HepG2 (cell line): ENCODE measurements around the gene PSKH1. TPM values are rescaled to one million over a fixed set of nuclear protein-coding genes. Genes with fewer than 3 reads are reported as not detected.

ENCODE experiments used
- DRAP1 ChIP-seq: IDR thresholded peaks from 2 replicates; pipeline ENCODE4 v1.6.1; 2016; ENCODE audit warnings: missing genetic modification reagents, missing compliant biosample characterization
- PAXIP1 ChIP-seq: sonication (generic); formaldehyde crosslinking; conservative IDR thresholded peaks from 2 replicates; pipeline ENCODE4 v1.4.0; 2020; ENCODE audit warnings: mild to moderate bottlenecking, missing genetic modification reagents, moderate library complexity
- XRCC5 ChIP-seq: fragments of 200-400 bp; formaldehyde crosslinking; optimal IDR thresholded peaks from 2 replicates; pipeline ENCODE3; 2017; ENCODE audit warnings: mild to moderate bottlenecking, low read length
- ZC3H13 ChIP-seq: sonication (generic); formaldehyde crosslinking; IDR thresholded peaks from 2 replicates; pipeline ENCODE4 v1.8.1; 2023; ENCODE audit warnings: mild to moderate bottlenecking, missing genetic modification reagents, moderate library complexity
- ZNF691 ChIP-seq: sonication (generic); formaldehyde crosslinking; IDR thresholded peaks from 2 replicates; pipeline ENCODE4 v1.4.0; 2020; ENCODE audit warnings: missing genetic modification reagents, low read depth, mild to moderate bottlenecking, borderline replicate concordance
- polyA plus RNA-seq, 8 experiments: library from polyadenylated mRNA; depleted of rRNA in 3 of 8; stranded (reverse) in 7 of 8; unstranded in 1 of 8; fragments of >200 nt; fragmentation: Illumina TruSeq in 4 of 8; extraction: Trizol in 4 of 8; gene quantifications; 2 replicates each; pipeline versions ENCODE4 v1.2.1 to v1.2.3, GENCODE V29; 2011 to 2016; ENCODE audit warnings: low read depth in 4 of 8, missing spikeins in 1 of 8, mixed read lengths in 1 of 8; ENCODE audit not compliant: insufficient read depth in 1 of 8
- total RNA-seq, 5 experiments: library from RNA; depleted of rRNA; stranded (reverse); fragments of >200 nt; fragmentation: Illumina TruSeq; extraction: Trizol; gene quantifications; 2 replicates each; pipeline ENCODE4 v1.2.3, GENCODE V29; 2016; ENCODE audit warnings: low read depth in 1 of 5
- TF ChIP-seq, protein P1 (sequence below): sonication (generic); IDR thresholded peaks from 2 replicates; pipeline ENCODE4 v1.6.1; 2016; ENCODE audit warnings: low read depth, borderline replicate concordance
- TF ChIP-seq, protein P2 (sequence below): sonication (generic); formaldehyde crosslinking; IDR thresholded peaks from 2 replicates; pipeline ENCODE4 v1.5.1; 2020; ENCODE audit warnings: missing genetic modification reagents, mild to moderate bottlenecking, borderline replicate concordance
- TF ChIP-seq, protein P3 (sequence below): sonication (generic); formaldehyde crosslinking; IDR thresholded peaks from 2 replicates; pipeline ENCODE4 v1.5.0; 2020; ENCODE audit warnings: missing genetic modification reagents
- TF ChIP-seq, protein P4 (sequence below): sonication (generic); formaldehyde crosslinking; IDR thresholded peaks from 2 replicates; pipeline ENCODE4 v1.8.0; 2022; ENCODE audit warnings: mild to moderate bottlenecking, missing genetic modification reagents, moderate library complexity

The PSKH1 gene
- total and polyA plus RNA-seq, 2 of the 13 experiments (the other 11 are each of a cell fraction or from before 2014, with no cell fraction given), result 8.4 to 19.1 TPM

GRCh38 chr16:67844497-67844896 is 48.6 kb upstream of the PSKH1 start (continued):
- TF ChIP-seq, protein P1, sequence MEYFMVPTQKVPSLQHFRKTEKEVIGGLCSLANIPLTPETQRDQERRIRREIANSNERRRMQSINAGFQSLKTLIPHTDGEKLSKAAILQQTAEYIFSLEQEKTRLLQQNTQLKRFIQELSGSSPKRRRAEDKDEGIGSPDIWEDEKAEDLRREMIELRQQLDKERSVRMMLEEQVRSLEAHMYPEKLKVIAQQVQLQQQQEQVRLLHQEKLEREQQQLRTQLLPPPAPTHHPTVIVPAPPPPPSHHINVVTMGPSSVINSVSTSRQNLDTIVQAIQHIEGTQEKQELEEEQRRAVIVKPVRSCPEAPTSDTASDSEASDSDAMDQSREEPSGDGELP, result no peak
- TF ChIP-seq XRCC5 (peak; percentile 21), PAXIP1 (CRISPR knock-in tag) (no peak), ZC3H13 (CRISPR knock-in tag) (0 out of 2 replicates have a peak, but pooled peaks have one; percentile 21), DRAP1 (no peak), ZNF691 (no peak)
- TF ChIP-seq, protein P2, sequence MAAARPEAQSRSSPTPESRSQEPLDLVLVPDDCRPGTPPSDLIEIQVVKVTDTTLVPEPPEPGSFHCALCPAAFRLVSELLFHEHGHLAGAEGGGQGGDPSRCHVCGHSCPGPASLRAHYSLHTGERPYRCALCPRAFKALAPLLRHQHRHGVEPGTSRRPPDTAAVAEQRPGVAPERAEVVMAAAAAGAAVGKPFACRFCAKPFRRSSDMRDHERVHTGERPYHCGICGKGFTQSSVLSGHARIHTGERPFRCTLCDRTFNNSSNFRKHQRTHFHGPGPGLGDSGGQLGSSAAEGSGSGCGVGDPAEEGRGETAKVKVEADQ (CRISPR knock-in tag), result no peak
- TF ChIP-seq, protein P3, sequence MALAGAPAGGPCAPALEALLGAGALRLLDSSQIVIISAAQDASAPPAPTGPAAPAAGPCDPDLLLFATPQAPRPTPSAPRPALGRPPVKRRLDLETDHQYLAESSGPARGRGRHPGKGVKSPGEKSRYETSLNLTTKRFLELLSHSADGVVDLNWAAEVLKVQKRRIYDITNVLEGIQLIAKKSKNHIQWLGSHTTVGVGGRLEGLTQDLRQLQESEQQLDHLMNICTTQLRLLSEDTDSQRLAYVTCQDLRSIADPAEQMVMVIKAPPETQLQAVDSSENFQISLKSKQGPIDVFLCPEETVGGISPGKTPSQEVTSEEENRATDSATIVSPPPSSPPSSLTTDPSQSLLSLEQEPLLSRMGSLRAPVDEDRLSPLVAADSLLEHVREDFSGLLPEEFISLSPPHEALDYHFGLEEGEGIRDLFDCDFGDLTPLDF (CRISPR knock-in tag), result no peak
- TF ChIP-seq, protein P4, sequence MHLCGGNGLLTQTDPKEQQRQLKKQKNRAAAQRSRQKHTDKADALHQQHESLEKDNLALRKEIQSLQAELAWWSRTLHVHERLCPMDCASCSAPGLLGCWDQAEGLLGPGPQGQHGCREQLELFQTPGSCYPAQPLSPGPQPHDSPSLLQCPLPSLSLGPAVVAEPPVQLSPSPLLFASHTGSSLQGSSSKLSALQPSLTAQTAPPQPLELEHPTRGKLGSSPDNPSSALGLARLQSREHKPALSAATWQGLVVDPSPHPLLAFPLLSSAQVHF, result no peak
